WTC11 (cell line): ENCODE results near the gene JMJD6. TPM values are rescaled to one million over a fixed set of nuclear protein-coding genes. Genes with fewer than 3 reads are reported as not detected.

ENCODE experiments used
- ATAC-seq: fragments of 200-7000 bp; cut with Tn5 transposase; 2 replicates; pipeline ENCODE4 v1.10.0; 2021; ENCODE audit warnings: mild to moderate bottlenecking, moderate library complexity
- CTCF ChIA-PET: fragments of 300-600 bp; sonication (Branson Sonifier 250); formaldehyde crosslinking; loops from one replicate; lab custom pipeline; 2021; ENCODE audit warnings: antibody characterized with exemption; lab: Charles Lee
- POLR2A ChIA-PET: fragments of 350-600 bp; sonication (Branson Sonifier 250); formaldehyde crosslinking; loops from one replicate; lab custom pipeline; 2021; ENCODE audit warnings: antibody characterized with exemption; lab: Charles Lee
- DNase-seq: peaks from one replicate; pipeline ENCODE4 v3.0.0; 2021; ENCODE audit warnings: low spot score
- H3K27ac Mint-ChIP-seq: 2 replicates; pipeline ENCODE4 v1.8.0; 2021; ENCODE audit warnings: mixed read lengths
- H3K27me3 Mint-ChIP-seq: 2 replicates; pipeline ENCODE4 v1.8.0; 2021; ENCODE audit warnings: low read depth, mild to moderate bottlenecking, moderate library complexity, mixed read lengths
- H3K36me3 Mint-ChIP-seq: 2 replicates; pipeline ENCODE4 v1.8.0; 2021; ENCODE audit warnings: mixed read lengths
- H3K4me1 Mint-ChIP-seq: 2 replicates; pipeline ENCODE4 v1.8.0; 2022; ENCODE audit warnings: mixed read lengths
- H3K4me3 Mint-ChIP-seq: 2 replicates; pipeline ENCODE4 v1.8.0; 2021; ENCODE audit warnings: mild to moderate bottlenecking, moderate library complexity, mixed read lengths
- H3K9me3 Mint-ChIP-seq: 2 replicates; pipeline ENCODE4 v1.8.0; 2021; ENCODE audit warnings: mixed read lengths
- CBFB ChIP-seq: sonication (generic); formaldehyde crosslinking; IDR thresholded peaks from 2 replicates; pipeline ENCODE4 v1.8.1; 2022; ENCODE audit warnings: mild to moderate bottlenecking, low read depth, missing genetic modification reagents
- CREM ChIP-seq: sonication (generic); formaldehyde crosslinking; IDR thresholded peaks from 2 replicates; pipeline ENCODE4 v1.8.1; 2022; ENCODE audit warnings: mild to moderate bottlenecking, missing genetic modification reagents, moderate library complexity
- NFYB ChIP-seq: sonication (generic); formaldehyde crosslinking; conservative IDR thresholded peaks from 2 replicates; pipeline ENCODE4 v1.8.0; 2022; ENCODE audit warnings: low read depth, missing genetic modification reagents
- OVOL2 ChIP-seq: fragments of 250-450 bp; sonication (Bioruptor Pico); IDR thresholded peaks from 2 replicates; pipeline ENCODE4 v1.9.0; 2021; ENCODE audit warnings: mild to moderate bottlenecking, borderline replicate concordance
- SP1 ChIP-seq: sonication (generic); formaldehyde crosslinking; conservative IDR thresholded peaks from 2 replicates; pipeline ENCODE4 v1.8.1; 2022; ENCODE audit warnings: missing genetic modification reagents
- TEAD4 ChIP-seq: sonication (generic); formaldehyde crosslinking; IDR thresholded peaks from 2 replicates; pipeline ENCODE4 v1.8.0; 2022; ENCODE audit warnings: mild to moderate bottlenecking, missing genetic modification reagents
- TP53 ChIP-seq: sonication (generic); formaldehyde crosslinking; IDR thresholded peaks from 2 replicates; pipeline ENCODE4 v1.8.1; 2023; ENCODE audit warnings: mild to moderate bottlenecking, missing genetic modification reagents
- ZNF138 ChIP-seq: sonication (generic); formaldehyde crosslinking; conservative IDR thresholded peaks from 2 replicates; pipeline ENCODE4 v1.8.1; 2022; ENCODE audit warnings: mild to moderate bottlenecking, moderate library complexity, missing genetic modification reagents
- ZNF423 ChIP-seq: fragments of 250-450 bp; sonication (Bioruptor Pico); IDR thresholded peaks from 2 replicates; pipeline ENCODE4 v2.1.2; 2022; ENCODE audit warnings: mild to moderate bottlenecking, moderate library complexity
- total RNA-seq: library from RNA; stranded (reverse); gene quantifications from 3 replicates; pipeline ENCODE4 v1.2.3, GENCODE V29; 2021
- TF ChIP-seq, protein P1 (sequence below): fragments of 200-600 bp; IDR thresholded peaks from 2 replicates; pipeline ENCODE4 v1.8.0; 2022; ENCODE audit warnings: antibody characterized with exemption
- TF ChIP-seq, protein P2 (sequence below): sonication (generic); formaldehyde crosslinking; IDR thresholded peaks from 2 replicates; pipeline ENCODE4 v1.8.1; 2022; ENCODE audit warnings: low read depth, missing genetic modification reagents, borderline replicate concordance
- TF ChIP-seq, protein P3 (sequence below): fragments of 250-450 bp; sonication (Bioruptor Pico); IDR thresholded peaks from 2 replicates; pipeline ENCODE4 v1.9.0; 2021; ENCODE audit warnings: mild to moderate bottlenecking, borderline replicate concordance
- TF ChIP-seq, protein P4 (sequence below): fragments of 250-450 bp; sonication (Bioruptor Pico); IDR thresholded peaks from 2 replicates; pipeline ENCODE4 v1.8.0; 2021; ENCODE audit warnings: mild to moderate bottlenecking
- TF ChIP-seq, protein P5 (sequence below): sonication (generic); formaldehyde crosslinking; IDR thresholded peaks from 2 replicates; pipeline ENCODE4 v1.8.1; 2023; ENCODE audit warnings: mild to moderate bottlenecking, missing genetic modification reagents, borderline replicate concordance

The JMJD6 gene
- total RNA-seq, 1 experiment from 2014 or later = 21.6 TPM

DNA sequence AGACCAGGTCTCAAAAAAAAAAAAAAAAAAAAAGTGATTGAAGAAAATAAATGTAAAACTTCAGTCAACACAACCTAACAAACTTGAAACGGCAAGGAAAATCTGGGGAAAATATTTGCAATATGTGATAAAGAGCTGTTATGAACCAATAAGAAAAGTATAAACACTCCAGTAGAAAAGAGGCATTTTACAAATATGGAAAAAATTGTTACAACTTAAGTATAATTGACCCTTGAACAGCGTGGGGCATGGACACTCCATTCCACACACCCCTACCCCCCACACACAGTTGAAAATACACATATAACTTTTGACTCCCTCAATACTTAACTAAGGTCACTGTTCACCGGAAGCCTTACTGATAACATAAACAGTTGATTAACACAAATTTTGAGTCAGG, 32.2 kb upstream of the JMJD6 start (continued):
- TF ChIP-seq, protein P1, sequence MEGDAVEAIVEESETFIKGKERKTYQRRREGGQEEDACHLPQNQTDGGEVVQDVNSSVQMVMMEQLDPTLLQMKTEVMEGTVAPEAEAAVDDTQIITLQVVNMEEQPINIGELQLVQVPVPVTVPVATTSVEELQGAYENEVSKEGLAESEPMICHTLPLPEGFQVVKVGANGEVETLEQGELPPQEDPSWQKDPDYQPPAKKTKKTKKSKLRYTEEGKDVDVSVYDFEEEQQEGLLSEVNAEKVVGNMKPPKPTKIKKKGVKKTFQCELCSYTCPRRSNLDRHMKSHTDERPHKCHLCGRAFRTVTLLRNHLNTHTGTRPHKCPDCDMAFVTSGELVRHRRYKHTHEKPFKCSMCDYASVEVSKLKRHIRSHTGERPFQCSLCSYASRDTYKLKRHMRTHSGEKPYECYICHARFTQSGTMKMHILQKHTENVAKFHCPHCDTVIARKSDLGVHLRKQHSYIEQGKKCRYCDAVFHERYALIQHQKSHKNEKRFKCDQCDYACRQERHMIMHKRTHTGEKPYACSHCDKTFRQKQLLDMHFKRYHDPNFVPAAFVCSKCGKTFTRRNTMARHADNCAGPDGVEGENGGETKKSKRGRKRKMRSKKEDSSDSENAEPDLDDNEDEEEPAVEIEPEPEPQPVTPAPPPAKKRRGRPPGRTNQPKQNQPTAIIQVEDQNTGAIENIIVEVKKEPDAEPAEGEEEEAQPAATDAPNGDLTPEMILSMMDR = no peak
- TF ChIP-seq, all 79 proteins: peak for 0

DNA sequence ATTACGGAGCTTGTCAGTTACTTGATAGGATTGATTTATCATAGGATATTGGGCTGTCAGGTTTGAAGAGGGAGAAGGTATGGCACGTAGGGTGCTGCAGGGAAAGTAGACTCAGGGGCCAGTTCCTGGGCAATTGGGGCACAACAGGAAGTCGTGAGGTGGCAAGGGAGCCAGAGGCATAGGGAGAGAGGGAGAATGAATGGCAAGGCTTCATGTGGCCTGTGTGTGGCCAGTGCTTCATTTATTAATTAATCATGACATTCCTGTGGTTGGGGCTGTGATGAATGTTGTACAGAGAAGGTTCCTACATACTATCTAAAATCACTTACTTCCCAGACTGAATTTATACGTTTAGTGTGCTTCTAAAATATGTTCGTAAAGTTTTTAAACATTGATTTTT, 30.9 kb upstream of the JMJD6 start:
- Mint-ChIP-seq H3K27me3 (no peaks in the 10 kb centered on the region), H3K9me3 (0 out of 2 replicates have a peak, but pooled peaks cover 4% of the 10 kb centered on the region), H3K27ac (no peak overlapping the region), H3K36me3 (peaks cover 36% of the 10 kb centered on the region), H3K4me1 (peaks cover 2% of the 10 kb centered on the region; the same call in 1 of the 2 replicates), H3K4me3 (no peak overlapping the region)
- TF ChIP-seq, protein P2, sequence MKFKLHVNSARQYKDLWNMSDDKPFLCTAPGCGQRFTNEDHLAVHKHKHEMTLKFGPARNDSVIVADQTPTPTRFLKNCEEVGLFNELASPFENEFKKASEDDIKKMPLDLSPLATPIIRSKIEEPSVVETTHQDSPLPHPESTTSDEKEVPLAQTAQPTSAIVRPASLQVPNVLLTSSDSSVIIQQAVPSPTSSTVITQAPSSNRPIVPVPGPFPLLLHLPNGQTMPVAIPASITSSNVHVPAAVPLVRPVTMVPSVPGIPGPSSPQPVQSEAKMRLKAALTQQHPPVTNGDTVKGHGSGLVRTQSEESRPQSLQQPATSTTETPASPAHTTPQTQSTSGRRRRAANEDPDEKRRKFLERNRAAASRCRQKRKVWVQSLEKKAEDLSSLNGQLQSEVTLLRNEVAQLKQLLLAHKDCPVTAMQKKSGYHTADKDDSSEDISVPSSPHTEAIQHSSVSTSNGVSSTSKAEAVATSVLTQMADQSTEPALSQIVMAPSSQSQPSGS = no peak
- TF ChIP-seq, protein P3, sequence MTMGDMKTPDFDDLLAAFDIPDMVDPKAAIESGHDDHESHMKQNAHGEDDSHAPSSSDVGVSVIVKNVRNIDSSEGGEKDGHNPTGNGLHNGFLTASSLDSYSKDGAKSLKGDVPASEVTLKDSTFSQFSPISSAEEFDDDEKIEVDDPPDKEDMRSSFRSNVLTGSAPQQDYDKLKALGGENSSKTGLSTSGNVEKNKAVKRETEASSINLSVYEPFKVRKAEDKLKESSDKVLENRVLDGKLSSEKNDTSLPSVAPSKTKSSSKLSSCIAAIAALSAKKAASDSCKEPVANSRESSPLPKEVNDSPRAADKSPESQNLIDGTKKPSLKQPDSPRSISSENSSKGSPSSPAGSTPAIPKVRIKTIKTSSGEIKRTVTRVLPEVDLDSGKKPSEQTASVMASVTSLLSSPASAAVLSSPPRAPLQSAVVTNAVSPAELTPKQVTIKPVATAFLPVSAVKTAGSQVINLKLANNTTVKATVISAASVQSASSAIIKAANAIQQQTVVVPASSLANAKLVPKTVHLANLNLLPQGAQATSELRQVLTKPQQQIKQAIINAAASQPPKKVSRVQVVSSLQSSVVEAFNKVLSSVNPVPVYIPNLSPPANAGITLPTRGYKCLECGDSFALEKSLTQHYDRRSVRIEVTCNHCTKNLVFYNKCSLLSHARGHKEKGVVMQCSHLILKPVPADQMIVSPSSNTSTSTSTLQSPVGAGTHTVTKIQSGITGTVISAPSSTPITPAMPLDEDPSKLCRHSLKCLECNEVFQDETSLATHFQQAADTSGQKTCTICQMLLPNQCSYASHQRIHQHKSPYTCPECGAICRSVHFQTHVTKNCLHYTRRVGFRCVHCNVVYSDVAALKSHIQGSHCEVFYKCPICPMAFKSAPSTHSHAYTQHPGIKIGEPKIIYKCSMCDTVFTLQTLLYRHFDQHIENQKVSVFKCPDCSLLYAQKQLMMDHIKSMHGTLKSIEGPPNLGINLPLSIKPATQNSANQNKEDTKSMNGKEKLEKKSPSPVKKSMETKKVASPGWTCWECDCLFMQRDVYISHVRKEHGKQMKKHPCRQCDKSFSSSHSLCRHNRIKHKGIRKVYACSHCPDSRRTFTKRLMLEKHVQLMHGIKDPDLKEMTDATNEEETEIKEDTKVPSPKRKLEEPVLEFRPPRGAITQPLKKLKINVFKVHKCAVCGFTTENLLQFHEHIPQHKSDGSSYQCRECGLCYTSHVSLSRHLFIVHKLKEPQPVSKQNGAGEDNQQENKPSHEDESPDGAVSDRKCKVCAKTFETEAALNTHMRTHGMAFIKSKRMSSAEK (CRISPR knock-in tag) = no peak
- TF ChIP-seq TEAD4 (CRISPR knock-in tag) (no peak), ZNF138 (CRISPR knock-in tag) (no peak)
- TF ChIP-seq, protein P4, sequence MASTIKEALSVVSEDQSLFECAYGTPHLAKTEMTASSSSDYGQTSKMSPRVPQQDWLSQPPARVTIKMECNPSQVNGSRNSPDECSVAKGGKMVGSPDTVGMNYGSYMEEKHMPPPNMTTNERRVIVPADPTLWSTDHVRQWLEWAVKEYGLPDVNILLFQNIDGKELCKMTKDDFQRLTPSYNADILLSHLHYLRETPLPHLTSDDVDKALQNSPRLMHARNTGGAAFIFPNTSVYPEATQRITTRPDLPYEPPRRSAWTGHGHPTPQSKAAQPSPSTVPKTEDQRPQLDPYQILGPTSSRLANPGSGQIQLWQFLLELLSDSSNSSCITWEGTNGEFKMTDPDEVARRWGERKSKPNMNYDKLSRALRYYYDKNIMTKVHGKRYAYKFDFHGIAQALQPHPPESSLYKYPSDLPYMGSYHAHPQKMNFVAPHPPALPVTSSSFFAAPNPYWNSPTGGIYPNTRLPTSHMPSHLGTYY (CRISPR knock-in tag) = no peak
- ChIA-PET CTCF (interaction anchor here (0.6 kb wide), 1 partner anchor 1663 kb away, joined by 4 read pairs; no protein-coding TSS in a partner anchor), POLR2A (no interaction called here)
- ATAC-seq = no peak
- no peak for DNase-seq

DNA sequence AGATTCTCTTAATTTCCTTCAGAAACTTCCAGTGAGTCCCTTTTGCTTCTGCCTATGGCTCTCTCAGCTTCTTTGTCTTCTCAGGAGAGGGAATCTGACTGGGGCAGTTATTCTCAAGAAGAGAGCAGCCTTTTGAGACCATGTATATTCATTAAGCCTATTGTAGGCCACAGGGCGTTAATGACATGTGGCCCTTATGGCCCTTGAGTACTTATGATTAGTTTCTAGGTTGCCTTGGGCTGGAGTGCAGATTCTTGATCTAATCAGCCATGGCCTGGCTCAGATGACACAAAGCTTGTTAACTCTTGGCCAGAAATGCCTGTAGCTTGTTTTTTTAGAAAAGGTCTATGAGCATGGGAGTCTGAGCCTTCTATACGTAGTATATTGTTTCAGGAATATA, 28.9 kb upstream of the JMJD6 start:
- CTCF ChIA-PET = no interaction called here
- H3K27me3 Mint-ChIP-seq = no peaks in the 10 kb centered on the region
- TF ChIP-seq, protein P5, sequence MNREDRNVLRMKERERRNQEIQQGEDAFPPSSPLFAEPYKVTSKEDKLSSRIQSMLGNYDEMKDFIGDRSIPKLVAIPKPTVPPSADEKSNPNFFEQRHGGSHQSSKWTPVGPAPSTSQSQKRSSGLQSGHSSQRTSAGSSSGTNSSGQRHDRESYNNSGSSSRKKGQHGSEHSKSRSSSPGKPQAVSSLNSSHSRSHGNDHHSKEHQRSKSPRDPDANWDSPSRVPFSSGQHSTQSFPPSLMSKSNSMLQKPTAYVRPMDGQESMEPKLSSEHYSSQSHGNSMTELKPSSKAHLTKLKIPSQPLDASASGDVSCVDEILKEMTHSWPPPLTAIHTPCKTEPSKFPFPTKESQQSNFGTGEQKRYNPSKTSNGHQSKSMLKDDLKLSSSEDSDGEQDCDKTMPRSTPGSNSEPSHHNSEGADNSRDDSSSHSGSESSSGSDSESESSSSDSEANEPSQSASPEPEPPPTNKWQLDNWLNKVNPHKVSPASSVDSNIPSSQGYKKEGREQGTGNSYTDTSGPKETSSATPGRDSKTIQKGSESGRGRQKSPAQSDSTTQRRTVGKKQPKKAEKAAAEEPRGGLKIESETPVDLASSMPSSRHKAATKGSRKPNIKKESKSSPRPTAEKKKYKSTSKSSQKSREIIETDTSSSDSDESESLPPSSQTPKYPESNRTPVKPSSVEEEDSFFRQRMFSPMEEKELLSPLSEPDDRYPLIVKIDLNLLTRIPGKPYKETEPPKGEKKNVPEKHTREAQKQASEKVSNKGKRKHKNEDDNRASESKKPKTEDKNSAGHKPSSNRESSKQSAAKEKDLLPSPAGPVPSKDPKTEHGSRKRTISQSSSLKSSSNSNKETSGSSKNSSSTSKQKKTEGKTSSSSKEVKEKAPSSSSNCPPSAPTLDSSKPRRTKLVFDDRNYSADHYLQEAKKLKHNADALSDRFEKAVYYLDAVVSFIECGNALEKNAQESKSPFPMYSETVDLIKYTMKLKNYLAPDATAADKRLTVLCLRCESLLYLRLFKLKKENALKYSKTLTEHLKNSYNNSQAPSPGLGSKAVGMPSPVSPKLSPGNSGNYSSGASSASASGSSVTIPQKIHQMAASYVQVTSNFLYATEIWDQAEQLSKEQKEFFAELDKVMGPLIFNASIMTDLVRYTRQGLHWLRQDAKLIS (CRISPR knock-in tag) = no peak
- TF ChIP-seq, protein P4 (CRISPR knock-in tag) = no peak
- TF ChIP-seq TP53 (no peak), NFYB (CRISPR knock-in tag) (no peak), OVOL2 (no peak), ZNF423 (CRISPR knock-in tag) (no peak), SP1 (CRISPR knock-in tag) (no peak), CREM (no peak), CBFB (CRISPR knock-in tag) (no peak)
- TF ChIP-seq, protein P3 (CRISPR knock-in tag) = no peak

More for the DNA sequence above, 28.9 kb upstream of the JMJD6 start:
- no peak overlapping the region for H3K27ac Mint-ChIP-seq
- H3K4me3 Mint-ChIP-seq = no peak overlapping the region
- H3K9me3 Mint-ChIP-seq = no peaks in the 10 kb centered on the region
- peaks cover 27% of the 10 kb centered on the region for H3K36me3 Mint-ChIP-seq
- ATAC-seq = no peak
- DNase-seq = no peak
- POLR2A ChIA-PET = no interaction called here
- H3K4me1 Mint-ChIP-seq = no peaks in the 10 kb centered on the region
